Measurements from ENCODE around the gene IL1A. TPM values are rescaled to one million over a fixed set of nuclear protein-coding genes. Genes with fewer than 3 reads are reported as not detected.

Gene IL1A
- total RNA-seq, 4 donors from 2014 or later, result 0.13 TPM; not detected in 3

DNA sequence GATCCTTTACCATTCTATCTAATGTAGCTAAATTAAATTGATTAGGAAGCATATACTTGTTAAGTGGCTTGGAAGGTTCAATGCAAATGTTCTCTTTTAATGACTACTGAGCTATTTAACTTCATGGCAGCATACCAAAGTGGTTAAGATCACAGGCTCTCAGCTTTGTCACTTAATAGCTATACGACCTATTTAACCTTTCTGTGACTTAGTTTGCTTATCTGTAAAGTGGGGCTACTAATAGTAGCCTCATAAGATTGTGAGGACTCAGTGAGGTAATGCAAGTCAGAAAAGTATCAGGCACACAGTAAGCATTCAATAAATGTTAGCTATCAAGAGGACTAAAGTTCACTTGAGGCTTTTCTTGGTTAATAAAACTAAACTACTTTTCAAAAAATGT lies 24.1 kb downstream of the IL1A start:
- Histone ChIP-seq H3K27me3 (no peaks in the 10 kb centered on the region), H3K36me3 (no peaks in the 10 kb centered on the region), H3K4me1 (peaks cover 8 to 32% (median 31%) of the 10 kb centered on the region in 4 donors), H3K4me3 (no peak overlapping the region), H3K27ac (replicated peaks in 1 of 4) (no peak overlapping the region), H3K9me3 (no peaks in the 10 kb centered on the region)
- DNase-seq (ENCODE audit: extremely low spot score), result no peak
- 87% methylated on average over 1 of the region's 1 CpG for WGBS
- intact Hi-C loops (cut with DNase I), result no loop called here
- no peak for TF ChIP-seq EP300 (IDR thresholded peaks at IDR 0.05)
- TF ChIP-seq POLR2AphosphoS5 (IDR thresholded peaks at IDR 0.05), result no peak
- TF ChIP-seq, protein P1, sequence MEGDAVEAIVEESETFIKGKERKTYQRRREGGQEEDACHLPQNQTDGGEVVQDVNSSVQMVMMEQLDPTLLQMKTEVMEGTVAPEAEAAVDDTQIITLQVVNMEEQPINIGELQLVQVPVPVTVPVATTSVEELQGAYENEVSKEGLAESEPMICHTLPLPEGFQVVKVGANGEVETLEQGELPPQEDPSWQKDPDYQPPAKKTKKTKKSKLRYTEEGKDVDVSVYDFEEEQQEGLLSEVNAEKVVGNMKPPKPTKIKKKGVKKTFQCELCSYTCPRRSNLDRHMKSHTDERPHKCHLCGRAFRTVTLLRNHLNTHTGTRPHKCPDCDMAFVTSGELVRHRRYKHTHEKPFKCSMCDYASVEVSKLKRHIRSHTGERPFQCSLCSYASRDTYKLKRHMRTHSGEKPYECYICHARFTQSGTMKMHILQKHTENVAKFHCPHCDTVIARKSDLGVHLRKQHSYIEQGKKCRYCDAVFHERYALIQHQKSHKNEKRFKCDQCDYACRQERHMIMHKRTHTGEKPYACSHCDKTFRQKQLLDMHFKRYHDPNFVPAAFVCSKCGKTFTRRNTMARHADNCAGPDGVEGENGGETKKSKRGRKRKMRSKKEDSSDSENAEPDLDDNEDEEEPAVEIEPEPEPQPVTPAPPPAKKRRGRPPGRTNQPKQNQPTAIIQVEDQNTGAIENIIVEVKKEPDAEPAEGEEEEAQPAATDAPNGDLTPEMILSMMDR (IDR thresholded peaks at IDR 0.05), result no peak
- TF ChIP-seq POLR2A (IDR thresholded peaks at IDR 0.05; ENCODE audit: low read depth), result no peak

DNA sequence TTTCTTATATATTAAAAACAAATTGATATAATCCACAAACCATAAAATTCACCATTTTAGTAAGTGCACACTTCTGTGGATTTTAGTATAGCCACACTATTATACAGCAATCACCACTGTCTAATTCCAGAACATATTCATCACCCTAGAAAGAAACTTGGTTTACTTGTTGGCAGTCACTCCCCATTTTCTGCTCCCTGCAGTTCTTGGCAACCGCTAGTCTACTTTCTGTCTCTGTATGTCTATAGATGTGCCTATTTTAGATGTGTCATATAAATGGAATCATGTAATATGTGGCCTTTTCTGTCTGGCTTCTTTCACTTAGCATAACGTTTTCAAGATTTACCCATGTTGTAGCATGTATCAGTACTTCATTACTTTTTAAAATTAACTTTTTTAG lies 25.6 kb downstream of the IL1A start:
- Histone ChIP-seq H3K9me3 (no peaks in the 10 kb centered on the region), H3K4me3 (no peak overlapping the region), H3K4me1 (peaks cover 0 to 27% (median 21%) of the 10 kb centered on the region in 4 donors), H3K27ac (replicated peaks in 1 of 4) (peak overlapping the region in 1 of 4 donors; percentile 5), H3K27me3 (no peaks in the 10 kb centered on the region), H3K36me3 (no peaks in the 10 kb centered on the region)
- TF ChIP-seq POLR2A (IDR thresholded peaks at IDR 0.05; ENCODE audit: low read depth) (no peak), EP300 (IDR thresholded peaks at IDR 0.05) (no peak), POLR2AphosphoS5 (IDR thresholded peaks at IDR 0.05) (no peak)
- TF ChIP-seq, protein P1 (IDR thresholded peaks at IDR 0.05), result no peak
- intact Hi-C loops (cut with DNase I), result no loop called here
- 39% methylated on average over 2 of the region's 2 CpGs for WGBS
- DNase-seq (ENCODE audit: extremely low spot score), result no peak

DNA sequence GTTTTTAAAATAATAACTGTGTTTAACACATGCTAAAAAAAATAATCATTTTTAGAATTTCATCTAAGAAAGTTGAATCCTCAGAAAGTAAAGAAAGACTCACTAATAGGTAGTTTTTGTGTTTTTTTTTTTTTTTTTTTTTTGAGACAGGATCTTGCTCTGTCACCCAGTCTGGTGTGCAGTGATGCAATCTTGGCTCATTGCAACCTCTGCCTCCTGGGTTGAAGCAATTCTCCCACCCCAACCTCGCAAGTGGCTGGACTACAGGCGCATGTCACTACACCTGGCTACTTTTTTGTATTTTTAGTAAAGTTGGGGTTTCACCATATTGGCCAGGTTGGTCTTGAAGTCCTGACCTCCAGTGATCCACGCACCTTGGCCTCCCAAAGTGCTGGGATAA lies 27.0 kb downstream of the IL1A start:
- H3K27me3 ChIP-seq, result no peaks in the 10 kb centered on the region
- peaks cover 0 to 35% (median 33%) of the 10 kb centered on the region in 4 donors for H3K4me1 ChIP-seq
- no peaks in the 10 kb centered on the region for H3K9me3 ChIP-seq
- TF ChIP-seq POLR2A (IDR thresholded peaks at IDR 0.05; ENCODE audit: low read depth) (no peak), EP300 (IDR thresholded peaks at IDR 0.05) (no peak), POLR2AphosphoS5 (IDR thresholded peaks at IDR 0.05) (no peak)
- TF ChIP-seq, protein P1 (IDR thresholded peaks at IDR 0.05), result no peak
- H3K4me3 ChIP-seq, result no peak overlapping the region
- intact Hi-C loops (cut with DNase I), result no loop called here
- no peak overlapping the region for H3K27ac ChIP-seq (replicated peaks in 1 of 4)
- WGBS, result 92% methylated on average over 3 of the region's 3 CpGs
- no peaks in the 10 kb centered on the region for H3K36me3 ChIP-seq
- no peak for DNase-seq (ENCODE audit: extremely low spot score)

DNA sequence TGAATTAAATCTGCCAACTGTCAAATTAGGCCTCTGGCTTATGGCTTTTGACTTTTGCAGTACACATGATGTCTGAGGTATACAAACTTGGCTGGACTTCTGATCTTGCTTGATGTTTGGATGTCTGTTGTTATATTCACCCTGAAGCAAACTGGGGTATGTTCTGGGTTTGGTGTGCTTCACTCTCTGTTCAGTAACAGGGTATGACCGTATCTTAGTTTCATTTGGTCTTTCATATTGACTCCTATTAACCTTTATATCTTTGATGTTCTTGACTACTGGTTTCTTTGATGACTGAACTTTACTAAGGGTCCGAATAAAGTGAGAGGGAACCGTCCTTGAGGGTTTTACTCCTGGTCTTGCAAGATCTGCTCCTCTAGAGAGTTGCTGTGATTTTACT lies 28.1 kb downstream of the IL1A start:
- WGBS, result 92% methylated on average over 3 of the region's 3 CpGs
- no peaks in the 10 kb centered on the region for H3K36me3 ChIP-seq
- H3K27ac ChIP-seq (replicated peaks in 1 of 4), result no peak overlapping the region
- no peaks in the 10 kb centered on the region for H3K27me3 ChIP-seq
- H3K4me1 ChIP-seq, result peaks cover 0 to 43% (median 42%) of the 10 kb centered on the region in 4 donors
- intact Hi-C loops (cut with DNase I), result no loop called here
- TF ChIP-seq, protein P1 (IDR thresholded peaks at IDR 0.05), result no peak
- no peak for TF ChIP-seq POLR2AphosphoS5 (IDR thresholded peaks at IDR 0.05)
- TF ChIP-seq EP300 (IDR thresholded peaks at IDR 0.05), result no peak
- no peak for TF ChIP-seq POLR2A (IDR thresholded peaks at IDR 0.05; ENCODE audit: low read depth)
- H3K4me3 ChIP-seq, result no peak overlapping the region
- no peaks in the 10 kb centered on the region for H3K9me3 ChIP-seq
- no peak for DNase-seq (ENCODE audit: extremely low spot score)

DNA sequence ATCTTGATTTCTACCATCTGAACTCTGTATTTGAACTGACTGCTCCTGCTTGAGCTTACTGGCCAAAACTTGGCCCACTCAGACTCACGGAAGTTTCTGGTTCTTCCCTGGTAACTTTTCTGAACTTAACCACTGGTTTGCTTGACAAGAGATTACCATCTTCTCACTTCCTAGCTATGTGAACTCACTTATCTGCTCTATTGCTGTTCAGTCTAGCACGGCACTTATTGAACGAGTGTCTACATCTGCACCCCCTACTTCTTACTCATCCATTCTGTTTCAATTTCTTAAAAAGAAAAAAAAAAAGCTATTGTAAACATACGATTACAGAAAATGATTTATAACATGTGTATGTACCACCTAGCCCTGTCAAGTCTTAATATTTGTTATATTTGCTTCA lies 28.8 kb downstream of the IL1A start:
- Histone ChIP-seq H3K4me1 (peaks cover 0 to 49% (median 43%) of the 10 kb centered on the region in 4 donors), H3K4me3 (no peak overlapping the region), H3K27ac (replicated peaks in 1 of 4) (no peak overlapping the region), H3K36me3 (no peaks in the 10 kb centered on the region), H3K27me3 (no peaks in the 10 kb centered on the region), H3K9me3 (no peaks in the 10 kb centered on the region)
- 88% methylated on average over 4 of the region's 4 CpGs for WGBS
- no peak for DNase-seq (ENCODE audit: extremely low spot score)
- TF ChIP-seq POLR2A (IDR thresholded peaks at IDR 0.05; ENCODE audit: low read depth), result no peak
- TF ChIP-seq POLR2AphosphoS5 (IDR thresholded peaks at IDR 0.05), result no peak
- no peak for TF ChIP-seq EP300 (IDR thresholded peaks at IDR 0.05)
- TF ChIP-seq, protein P1 (IDR thresholded peaks at IDR 0.05), result no peak
- intact Hi-C loops (cut with DNase I), result no loop called here

Data from esophagus muscularis mucosa (tissue), 4 donors.